Duodenal mucosa (tissue), 2 donors: ENCODE results near the gene BMPR1A.

Experiments
- H3K27ac ChIP-seq: one replicate; pipeline ENCODE4 v1.7.0; 2013; ENCODE audit warnings: low read depth, low read length
- H3K27me3 ChIP-seq, 2 donors: one replicate each; pipeline ENCODE4 v1.7.0; 2013; ENCODE audit warnings: low read length in 2 of 2, control low read depth in 1 of 2; ENCODE audit not compliant: insufficient read depth in 2 of 2, control insufficient read depth in 1 of 2
- H3K36me3 ChIP-seq, 2 donors: one replicate each; pipeline ENCODE4 v1.7.0; 2013; ENCODE audit warnings: low read length in 2 of 2, control low read depth in 1 of 2; ENCODE audit not compliant: insufficient read depth in 2 of 2, control insufficient read depth in 1 of 2
- H3K4me1 ChIP-seq, 2 donors: one replicate each; pipeline ENCODE4 v1.7.0; 2013; ENCODE audit warnings: low read length in 2 of 2, control low read depth in 1 of 2; ENCODE audit not compliant: insufficient read depth in 2 of 2, control insufficient read depth in 1 of 2
- H3K4me3 ChIP-seq, 2 donors: one replicate each; pipeline ENCODE4 v1.7.0; 2013; ENCODE audit warnings: low read length in 2 of 2, low read depth in 1 of 2
- H3K9ac ChIP-seq, 2 donors: one replicate each; pipeline ENCODE4 v1.7.0; 2013; ENCODE audit warnings: low read length in 2 of 2, low read depth in 1 of 2
- H3K9me3 ChIP-seq, 2 donors: one replicate each; pipeline ENCODE4 v1.7.0; 2013; ENCODE audit warnings: low read length in 2 of 2, control low read depth in 1 of 2; ENCODE audit not compliant: control insufficient read depth in 1 of 2

The BMPR1A gene

DNA sequence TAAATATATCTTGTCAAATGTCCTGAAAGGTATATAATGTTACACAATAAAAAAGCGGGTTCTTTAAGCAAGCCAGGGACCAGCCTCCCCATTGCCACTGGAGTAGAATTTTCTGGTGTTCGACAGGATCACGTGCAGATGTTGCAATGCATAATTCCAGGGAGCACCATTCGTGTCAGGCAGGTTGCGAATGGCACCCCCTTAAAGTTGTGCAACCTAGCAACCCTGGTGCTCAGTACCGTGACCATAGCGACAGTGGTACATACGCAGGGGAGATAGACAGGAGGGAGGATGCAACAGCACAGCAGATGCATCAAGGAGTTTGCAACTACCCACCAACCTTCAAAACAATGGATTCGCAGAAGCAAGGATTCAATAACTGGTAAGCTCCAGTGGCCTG is 6.6 kb upstream of the BMPR1A start:
- peaks cover 10 to 12% of the 10 kb centered on the region in 2 donors for H3K4me1 ChIP-seq
- no peaks in the 10 kb centered on the region for H3K36me3 ChIP-seq

DNA sequence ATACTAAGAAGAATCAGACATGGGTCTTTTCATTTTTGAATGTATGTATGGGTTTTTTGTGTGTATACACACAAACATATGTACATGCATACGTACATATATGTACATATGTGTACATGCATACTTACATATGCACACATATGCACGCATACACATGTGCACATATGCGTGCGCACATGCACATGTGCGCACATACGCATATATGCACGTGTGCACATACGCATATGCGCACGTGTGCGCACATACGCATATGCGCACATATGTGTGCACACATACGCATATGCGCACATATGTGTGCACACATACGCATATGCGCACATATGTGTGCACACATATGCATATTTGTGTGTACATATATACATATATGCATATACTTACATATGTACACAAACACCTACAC is 4.9 kb upstream of the BMPR1A start:
- Histone ChIP-seq H3K9ac (no peak overlapping the region), H3K4me3 (no peak overlapping the region), H3K36me3 (no peaks in the 10 kb centered on the region), H3K27me3 (no peaks in the 10 kb centered on the region), H3K4me1 (peaks cover 12 to 17% of the 10 kb centered on the region in 2 donors), H3K9me3 (no peaks in the 10 kb centered on the region), H3K27ac (no peak overlapping the region)

More for the DNA sequence above, 6.6 kb upstream of the BMPR1A start:
- no peaks in the 10 kb centered on the region for H3K27me3 ChIP-seq
- no peaks in the 10 kb centered on the region for H3K9me3 ChIP-seq
- H3K27ac ChIP-seq: no peak overlapping the region
- H3K9ac ChIP-seq: no peak overlapping the region
- H3K4me3 ChIP-seq: no peak overlapping the region

DNA sequence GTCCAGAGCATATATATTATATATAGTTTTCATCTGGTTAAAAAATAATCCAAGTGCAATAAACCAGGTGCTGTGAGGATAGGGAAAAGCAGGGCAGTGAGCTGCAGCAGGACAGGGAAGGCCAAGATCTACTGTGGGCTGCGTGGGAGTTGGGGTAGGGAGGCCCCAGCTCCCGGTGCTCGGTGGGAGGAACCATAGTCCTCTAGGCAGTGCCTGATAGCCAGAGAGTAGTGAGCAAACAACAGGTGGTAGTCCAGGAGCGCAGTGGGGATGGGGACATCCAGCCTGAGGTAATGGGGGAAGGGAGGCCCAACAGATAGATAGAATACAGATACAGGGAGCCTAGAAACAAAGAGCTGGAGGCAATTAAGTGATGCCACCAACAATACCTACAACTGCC is 4.1 kb upstream of the BMPR1A start:
- H3K9ac ChIP-seq: no peak overlapping the region
- H3K36me3 ChIP-seq: no peaks in the 10 kb centered on the region
- H3K9me3 ChIP-seq: no peaks in the 10 kb centered on the region
- H3K27me3 ChIP-seq: no peaks in the 10 kb centered on the region
- peaks cover 12 to 17% of the 10 kb centered on the region in 2 donors for H3K4me1 ChIP-seq
- H3K27ac ChIP-seq: no peak overlapping the region
- H3K4me3 ChIP-seq: no peak overlapping the region

DNA sequence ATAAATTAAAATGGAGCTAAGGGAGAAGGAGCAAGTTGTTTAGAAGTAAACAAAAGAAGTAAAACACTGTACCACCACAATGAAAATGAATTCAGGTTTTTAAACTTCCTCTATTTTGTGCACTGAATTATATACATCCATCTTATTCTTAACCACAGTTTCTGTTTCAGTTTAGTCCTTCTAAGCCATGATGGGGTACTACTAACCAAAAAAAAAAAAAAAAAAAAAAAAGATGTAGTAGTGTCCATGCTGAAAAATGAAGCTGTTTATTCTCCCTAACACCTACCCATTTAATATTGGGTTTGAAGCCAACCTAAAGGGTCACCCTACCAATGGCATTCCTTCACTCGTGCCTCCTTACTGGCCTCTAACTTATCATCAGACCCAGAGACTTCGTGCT is 3.4 kb upstream of the BMPR1A start:
- no peaks in the 10 kb centered on the region for H3K9me3 ChIP-seq
- no peak overlapping the region for H3K9ac ChIP-seq
- H3K4me1 ChIP-seq: peaks cover 15 to 18% of the 10 kb centered on the region in 2 donors
- H3K27me3 ChIP-seq: no peaks in the 10 kb centered on the region
- no peak overlapping the region for H3K4me3 ChIP-seq
- no peak overlapping the region for H3K27ac ChIP-seq
- no peaks in the 10 kb centered on the region for H3K36me3 ChIP-seq

DNA sequence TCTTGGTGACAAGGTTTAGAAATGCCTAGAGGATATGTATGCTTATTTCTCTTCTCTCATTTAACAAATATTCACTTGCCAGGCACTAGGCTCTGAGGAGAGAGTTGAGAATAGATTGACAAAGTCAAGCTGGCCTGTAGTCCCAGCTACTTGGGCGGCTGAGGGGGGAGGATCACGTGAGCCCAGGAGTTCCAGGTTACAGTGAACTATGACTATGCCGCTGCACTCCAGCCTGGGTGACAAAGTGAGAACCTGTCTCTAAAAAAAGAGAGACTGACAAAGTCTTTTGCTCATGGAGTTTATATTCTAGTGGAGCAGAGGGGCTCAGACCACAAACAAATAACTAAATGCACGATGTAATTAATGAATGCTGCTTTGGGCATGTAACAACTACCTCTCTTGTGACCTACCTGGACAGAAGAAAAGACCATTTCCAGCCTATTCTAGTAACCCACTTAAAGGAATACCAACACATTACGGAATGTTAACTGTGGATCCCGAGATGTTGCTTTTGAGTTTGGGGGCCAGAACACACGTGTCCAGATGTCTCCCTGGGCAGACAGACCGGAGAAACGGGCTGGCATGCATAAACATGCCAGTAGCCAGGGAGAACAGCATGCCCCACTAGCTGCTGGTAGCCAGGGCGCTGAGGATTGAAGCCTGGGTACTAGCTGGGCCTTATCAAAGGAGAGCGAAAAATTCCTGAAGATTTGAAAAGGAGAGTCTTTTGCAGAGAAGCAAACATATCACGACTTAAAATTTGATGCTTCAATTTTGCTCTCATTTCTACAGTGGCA is 2.6 kb upstream of the BMPR1A start:
- Histone ChIP-seq H3K27me3 (no peaks in the 10 kb centered on the region), H3K9ac (no peak overlapping the region), H3K4me1 (peaks cover 22 to 26% of the 10 kb centered on the region in 2 donors)

DNA sequence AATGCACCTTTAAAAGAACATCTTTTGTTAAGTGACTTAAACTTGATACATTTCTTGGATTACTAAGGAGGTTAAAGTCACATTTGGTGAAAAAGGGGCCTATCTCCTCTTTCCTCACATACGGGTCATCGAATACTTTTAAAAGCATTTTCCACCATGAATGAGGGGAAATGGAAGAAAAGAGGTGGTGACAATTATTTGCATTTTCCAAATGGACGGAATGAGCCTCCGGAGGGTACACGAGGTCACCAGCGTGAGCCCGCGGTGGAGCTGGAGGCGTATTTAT is 1.0 kb upstream of the BMPR1A start:
- H3K27me3 ChIP-seq: no peaks in the 10 kb centered on the region
- peak overlapping the region; percentile 91 to 94 for H3K9ac ChIP-seq
- H3K4me3 ChIP-seq: peak overlapping the region; percentile 84 to 87
- no peaks in the 10 kb centered on the region for H3K36me3 ChIP-seq
- H3K9me3 ChIP-seq: no peaks in the 10 kb centered on the region
- H3K27ac ChIP-seq: peak overlapping the region; percentile 87
- peaks cover 25 to 30% of the 10 kb centered on the region in 2 donors for H3K4me1 ChIP-seq

More for the DNA sequence above, 2.6 kb upstream of the BMPR1A start:
- no peak overlapping the region for H3K4me3 ChIP-seq
- no peaks in the 10 kb centered on the region for H3K9me3 ChIP-seq
- H3K27ac ChIP-seq: no peak overlapping the region
- no peaks in the 10 kb centered on the region for H3K36me3 ChIP-seq

DNA sequence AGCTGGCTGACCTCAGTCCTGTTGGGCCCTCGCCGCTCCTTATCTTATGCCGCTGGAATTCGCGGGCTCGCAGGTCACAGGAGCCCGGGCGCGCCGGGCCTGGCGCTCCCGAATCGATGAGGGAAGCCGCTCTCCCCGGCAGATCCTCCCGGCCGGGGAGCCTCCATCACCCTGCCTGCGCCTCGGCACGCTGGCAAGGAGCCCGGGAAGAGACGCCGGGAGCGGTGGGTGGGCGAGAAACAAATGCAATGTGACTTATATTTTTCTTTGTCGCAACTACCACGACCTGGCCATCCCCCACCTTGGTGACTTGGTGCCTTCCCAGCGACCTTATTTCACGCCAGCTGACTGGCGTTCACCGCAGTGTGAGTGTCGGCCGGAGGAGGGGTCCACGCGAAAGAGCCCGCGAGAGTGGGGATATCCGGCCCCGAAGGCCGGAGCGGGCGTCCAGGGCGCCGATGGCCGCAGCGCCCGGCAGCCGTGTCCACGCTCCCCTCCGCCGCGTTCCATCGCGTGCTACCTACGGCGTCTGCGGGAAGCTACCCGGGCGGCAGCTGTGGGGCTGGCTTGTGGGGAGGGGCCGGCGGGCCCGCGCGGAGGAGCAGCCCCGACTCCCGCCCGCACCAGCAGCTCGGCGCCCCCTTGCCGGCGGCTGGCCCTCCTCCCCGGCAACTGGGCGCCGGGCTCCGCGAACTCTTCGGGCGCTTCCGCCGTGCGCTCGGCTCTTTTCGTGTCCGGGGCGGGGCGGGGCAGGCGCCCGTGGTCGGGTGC is 494 bp upstream of the BMPR1A start:
- H3K9me3 ChIP-seq: no peaks in the 10 kb centered on the region
- H3K4me3 ChIP-seq: peak overlapping the region; percentile 84 to 87
- H3K9ac ChIP-seq: peak overlapping the region; percentile 91 to 94
- H3K36me3 ChIP-seq: no peaks in the 10 kb centered on the region
- H3K27ac ChIP-seq: peak overlapping the region; percentile 87
- H3K4me1 ChIP-seq: peaks cover 25 to 30% of the 10 kb centered on the region in 2 donors
- H3K27me3 ChIP-seq: no peaks in the 10 kb centered on the region

DNA sequence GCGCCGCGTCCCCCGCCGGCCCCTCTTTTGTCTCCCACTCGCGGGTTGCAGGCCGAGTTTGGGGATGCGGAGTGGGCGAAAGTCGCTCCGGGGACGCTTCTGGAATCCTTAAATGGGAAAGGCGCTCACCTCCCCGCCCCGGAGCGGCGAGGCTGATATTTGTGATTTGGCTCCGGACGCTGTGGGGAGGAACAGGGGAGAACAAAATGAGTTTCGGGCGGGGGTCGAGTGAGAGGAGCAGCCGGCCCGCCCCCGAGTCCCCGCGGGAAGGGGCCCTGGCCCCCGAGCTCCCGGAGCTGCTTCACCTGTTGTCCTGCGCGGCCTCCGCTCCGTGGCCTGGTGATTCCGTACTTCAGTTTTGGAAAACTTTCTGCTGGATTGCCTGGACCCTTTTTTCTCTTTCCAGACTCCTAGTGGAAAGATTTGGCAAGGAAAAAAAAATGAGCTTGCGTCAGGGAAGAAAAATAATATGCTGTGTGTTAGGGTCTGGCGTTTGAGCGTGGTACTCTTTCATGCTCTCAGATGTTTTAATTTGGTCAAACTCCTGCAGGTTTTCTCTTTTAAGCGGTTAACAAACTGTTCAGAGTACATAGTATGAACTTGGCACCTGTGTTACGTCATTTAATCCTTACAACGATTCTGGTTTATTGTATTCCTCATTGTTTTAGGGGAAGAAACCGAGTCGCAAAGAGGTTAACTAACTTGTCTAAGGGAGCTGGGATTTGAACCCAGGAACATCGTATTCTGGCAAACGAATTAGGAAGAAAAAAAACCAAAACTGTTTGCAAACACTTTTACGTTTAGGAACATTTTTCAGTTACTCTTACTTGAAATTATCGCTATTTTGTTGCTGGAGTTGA is 924 bp downstream of the BMPR1A start:
- Histone ChIP-seq H3K4me1 (peaks cover 23 to 28% of the 10 kb centered on the region in 2 donors), H3K27ac (peak overlapping the region; percentile 72), H3K4me3 (peak overlapping the region; percentile 75 to 77), H3K9ac (peak overlapping the region; percentile 64 to 68), H3K27me3 (no peaks in the 10 kb centered on the region), H3K36me3 (no peaks in the 10 kb centered on the region), H3K9me3 (no peaks in the 10 kb centered on the region)

DNA sequence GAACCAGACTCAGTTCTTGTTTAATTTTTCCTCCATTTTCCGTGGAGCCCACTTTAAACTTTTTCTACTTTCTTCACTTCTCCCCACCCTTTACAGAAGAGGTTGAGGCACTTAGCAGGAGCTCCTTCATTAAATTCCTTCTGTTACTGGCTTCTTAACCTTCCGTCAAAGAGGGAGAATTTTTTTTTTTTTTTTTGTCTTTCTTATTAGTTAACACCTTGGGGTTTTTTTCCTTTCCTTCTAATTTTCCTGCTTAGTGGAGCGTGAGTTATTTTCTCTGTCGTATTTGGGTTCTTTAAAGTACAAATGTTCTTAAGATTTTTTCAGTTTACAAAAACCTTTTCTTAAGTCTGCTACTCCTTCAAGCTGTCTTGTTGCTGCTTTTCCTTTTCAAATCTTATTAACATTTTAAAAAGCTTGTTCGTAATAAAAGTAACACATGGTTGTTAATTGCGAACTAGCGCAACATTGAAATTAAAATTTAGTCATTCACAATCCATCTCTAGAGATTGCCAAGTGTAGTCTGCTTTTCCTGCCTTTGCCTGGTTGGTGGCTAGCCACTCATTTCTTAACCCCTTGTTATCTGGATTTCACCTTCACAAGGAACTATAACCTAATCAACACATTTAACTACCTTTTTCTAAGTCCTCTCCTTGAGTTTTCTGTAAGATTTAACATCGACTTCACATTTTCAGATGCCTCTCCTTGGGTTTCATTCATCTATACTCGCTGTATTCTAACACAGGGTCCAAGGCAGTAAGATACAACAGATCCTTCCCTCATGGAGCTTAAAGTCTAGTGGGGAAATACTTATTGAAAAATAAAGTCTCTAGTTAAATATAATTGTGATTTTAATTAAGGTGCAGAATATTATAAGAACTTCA is 2.0 kb downstream of the BMPR1A start:
- H3K27me3 ChIP-seq: no peaks in the 10 kb centered on the region
- peak overlapping the region; percentile 75 to 77 for H3K4me3 ChIP-seq
- H3K9me3 ChIP-seq: no peaks in the 10 kb centered on the region
- peaks cover 14 to 21% of the 10 kb centered on the region in 2 donors for H3K4me1 ChIP-seq
- H3K9ac ChIP-seq: peak overlapping the region; percentile 64 to 68
- no peak overlapping the region for H3K27ac ChIP-seq
- no peaks in the 10 kb centered on the region for H3K36me3 ChIP-seq
